GM18508 (cell line): Measurements from ENCODE around the gene TTYH3.
"Not testable (repeated sequence)": the region's sequence is repeated elsewhere in the genome, so short reads cannot be mapped to it uniquely, and the experiment has no call there.

ENCODE experiments used
- ATAC-seq: cut with Tn5 transposase; IDR thresholded peaks from one replicate; pipeline ENCODE4 v1.9.1; 2021; ENCODE audit warnings: moderate number of reproducible peaks; ENCODE audit not compliant: insufficient read depth, unreplicated experiment

TTYH3 gene

GRCh38 chr7:2660359-2661095, 28.7 kb downstream of the TTYH3 start:
- ATAC-seq: no peak

- no peak for ATAC-seq
These were observed 29.3 kb downstream of the TTYH3 start for GRCh38 chr7:2661096-2661449.

- ATAC-seq: no peak
These were observed 30.0 kb downstream of the TTYH3 start for GRCh38 chr7:2661602-2662272.

DNA sequence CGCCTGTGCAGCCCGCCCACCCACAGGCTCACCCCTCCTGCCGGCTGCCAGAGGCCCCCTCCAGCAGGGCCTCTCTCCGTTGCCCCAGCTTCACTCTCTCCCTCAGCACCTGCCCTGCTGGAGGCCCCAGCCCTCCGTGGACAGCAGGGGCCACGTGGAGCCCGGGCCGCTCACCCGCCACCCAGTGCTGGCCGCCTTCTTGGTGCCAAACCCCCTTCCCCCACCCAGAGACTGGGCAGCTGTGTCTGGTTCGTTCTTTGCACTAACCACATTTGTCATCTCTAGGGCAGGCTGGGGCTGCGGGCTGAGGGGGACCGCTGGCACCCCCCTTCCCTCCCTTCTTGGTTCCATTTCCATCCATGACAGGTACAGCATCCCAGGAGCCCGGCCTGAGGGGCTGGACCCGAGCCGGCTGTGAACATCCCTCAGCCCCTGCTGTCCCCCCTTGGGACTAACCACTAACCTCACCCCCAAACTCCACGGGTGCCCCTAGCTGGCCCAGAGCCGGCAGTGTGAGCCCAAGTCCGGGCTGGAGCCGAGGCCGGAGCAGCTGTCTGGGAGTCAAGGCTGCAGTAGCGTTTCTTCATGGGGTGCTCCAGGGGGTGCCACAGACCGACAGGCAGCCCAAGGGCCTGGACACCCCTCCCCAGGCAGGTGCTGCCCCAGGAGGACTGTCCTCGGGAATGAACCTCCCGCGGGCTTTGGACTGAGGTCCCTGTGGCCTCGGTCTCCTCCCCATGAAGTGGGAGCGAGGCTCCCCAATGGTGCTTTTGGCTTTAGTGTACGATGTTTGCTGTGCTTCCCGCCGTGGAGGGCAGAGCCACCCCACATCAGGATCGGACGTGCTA, 30.7 kb downstream of the TTYH3 start:
- no peak for ATAC-seq

- no peak for ATAC-seq
These were observed 31.5 kb downstream of the TTYH3 start for GRCh38 chr7:2663121-2663886.

- ATAC-seq: no peak
These were observed 32.2 kb downstream of the TTYH3 start for GRCh38 chr7:2663960-2664359.

DNA sequence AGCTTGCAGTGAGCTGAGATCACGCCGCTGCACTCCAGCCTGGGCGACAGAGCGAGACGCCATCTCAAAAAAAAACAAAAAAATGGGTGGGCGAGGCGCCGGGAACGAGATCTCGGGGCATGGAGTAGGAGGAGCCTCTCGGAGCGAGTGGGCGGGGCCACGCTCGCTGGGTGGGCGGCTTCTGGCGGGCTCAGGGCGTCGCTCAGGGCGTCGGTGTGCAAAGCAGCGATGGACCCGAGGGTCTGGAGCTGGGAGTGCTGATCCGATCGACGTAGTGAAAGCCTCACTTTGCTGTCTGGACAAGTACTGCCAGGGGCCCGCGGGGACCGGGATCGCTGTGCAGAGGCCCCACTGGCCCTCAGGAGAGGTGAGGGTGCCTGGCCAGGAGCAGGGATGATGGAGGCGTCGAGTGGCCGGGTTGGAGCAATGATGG, 33.6 kb downstream of the TTYH3 start:
- no peak for ATAC-seq

DNA sequence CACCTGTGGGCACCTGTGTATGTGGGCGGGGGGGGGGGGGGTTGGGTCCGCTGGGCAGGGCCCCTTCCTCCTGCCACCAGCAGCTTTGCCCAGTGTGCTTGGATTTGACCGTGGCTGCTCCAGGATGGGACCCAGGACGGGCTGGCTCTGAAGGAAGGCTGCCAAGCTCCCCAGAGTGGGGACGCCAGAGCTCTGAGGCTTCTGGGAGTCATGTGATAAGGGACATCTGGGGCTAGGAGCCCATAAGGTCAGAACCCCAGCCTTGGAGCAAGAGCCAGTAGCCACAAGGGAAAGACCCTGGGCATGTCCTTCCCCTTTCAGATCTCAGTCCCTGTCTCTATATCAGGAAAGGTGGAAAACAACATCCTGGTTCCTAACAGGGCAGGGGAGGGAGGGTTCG, 34.4 kb downstream of the TTYH3 start:
- no peak for ATAC-seq

DNA sequence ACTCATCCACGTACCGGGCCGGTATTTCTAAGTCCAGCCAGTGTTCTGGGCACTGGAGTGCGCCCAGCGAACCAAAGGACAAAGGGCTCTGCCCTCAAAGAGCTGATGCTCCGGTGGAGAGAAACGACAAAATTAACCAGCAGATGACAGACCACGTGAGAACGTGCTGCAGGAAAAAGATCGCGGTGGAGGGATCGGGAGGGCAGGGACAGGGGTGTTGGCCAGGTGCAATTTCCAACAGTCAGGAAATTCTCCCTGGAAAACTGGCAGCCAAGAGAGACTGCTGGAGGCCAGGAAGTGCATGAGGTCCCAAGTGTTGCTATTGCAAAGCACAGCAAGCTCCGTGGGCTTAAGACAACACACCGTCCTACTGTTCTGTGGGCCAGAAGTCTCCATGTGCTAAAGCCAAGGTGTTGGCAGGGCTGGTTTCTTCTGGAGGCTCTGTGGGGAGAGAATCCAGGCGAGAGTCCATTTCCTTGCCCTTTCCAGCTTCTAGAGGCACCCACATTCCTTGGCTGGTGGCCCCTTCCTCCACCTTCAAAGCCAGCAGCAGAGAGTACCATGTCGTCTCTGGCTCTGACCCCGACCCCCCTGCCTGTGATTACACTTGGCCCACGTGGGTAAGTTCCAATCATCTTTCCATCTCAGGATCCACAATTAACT, 34.9 kb downstream of the TTYH3 start:
- no peak for ATAC-seq

DNA sequence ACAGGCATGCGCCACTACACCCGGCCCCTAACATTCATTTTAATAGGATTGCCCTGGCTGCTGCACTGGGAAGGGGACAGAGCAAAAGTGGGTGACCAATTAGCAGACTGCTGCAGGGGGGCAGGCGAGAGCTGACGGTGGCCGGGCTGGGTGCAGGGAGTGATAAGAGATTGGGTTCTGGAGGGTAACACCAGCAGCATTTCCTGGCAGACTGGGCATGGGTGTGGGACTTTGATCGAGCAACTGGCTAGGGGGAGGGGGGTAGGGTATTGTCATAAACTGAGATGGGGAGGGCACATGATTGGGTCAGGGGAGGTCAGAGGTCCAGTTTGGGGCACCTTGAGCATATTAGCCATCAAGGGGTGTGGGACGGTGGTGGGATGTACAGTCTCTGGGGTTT, 36.1 kb downstream of the TTYH3 start:
- no peak for ATAC-seq

- no peak for ATAC-seq
These were observed 36.6 kb downstream of the TTYH3 start for GRCh38 chr7:2668401-2668800.

DNA sequence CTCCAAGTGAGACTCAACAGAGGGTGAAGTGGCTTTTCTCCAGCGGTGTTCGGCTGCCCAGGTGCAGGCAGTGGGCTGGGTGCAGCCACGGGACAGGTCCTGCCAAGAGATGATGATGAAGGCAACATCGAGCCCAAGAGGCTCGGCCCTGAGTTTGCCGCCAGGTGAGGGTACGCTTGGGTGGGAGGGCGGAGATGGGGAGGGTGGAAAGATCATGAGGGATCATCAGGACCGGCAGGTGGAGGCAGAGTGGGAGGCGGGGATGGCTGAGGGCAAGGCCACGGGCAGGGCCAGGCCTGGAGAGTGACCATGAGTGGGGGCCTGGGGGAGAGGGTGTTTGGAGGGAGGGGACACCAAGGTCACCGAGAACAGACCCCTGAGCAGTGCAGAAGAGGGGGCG, 38.4 kb downstream of the TTYH3 start:
- ATAC-seq: no peak

DNA sequence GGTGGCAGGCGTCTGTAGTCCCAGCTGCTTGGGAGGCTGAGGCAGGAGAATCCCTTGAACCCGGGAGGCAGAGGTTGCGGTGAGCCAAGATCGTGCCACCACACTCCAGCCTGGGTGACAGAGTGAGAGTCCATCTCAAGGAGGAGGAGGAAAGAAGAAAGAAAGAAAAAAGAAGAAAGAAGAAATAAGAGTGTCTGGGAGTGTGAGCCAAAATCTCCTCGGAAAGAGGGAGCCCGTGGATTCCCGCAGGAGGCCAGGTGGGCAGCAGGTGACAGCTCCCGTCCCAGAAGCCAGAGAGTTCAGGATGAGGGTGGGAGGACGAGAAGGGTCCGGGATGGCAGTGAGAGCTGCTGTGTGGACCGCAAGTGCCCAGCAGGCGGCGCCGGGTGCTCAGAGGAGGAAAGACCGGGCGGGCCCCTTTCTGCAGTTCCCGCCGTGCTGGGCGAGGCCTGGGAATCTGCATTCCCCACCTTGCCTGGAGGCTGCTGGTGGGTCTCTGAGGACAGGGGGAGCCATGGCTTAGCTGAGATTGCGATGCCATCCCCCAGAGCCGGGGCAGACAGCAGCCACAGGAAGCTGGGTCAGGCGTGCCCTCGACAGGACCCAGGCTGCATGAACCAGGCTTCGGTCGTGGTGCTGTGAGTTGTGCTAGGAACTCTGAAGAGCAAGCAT, 39.1 kb downstream of the TTYH3 start:
- ATAC-seq: no peak

DNA sequence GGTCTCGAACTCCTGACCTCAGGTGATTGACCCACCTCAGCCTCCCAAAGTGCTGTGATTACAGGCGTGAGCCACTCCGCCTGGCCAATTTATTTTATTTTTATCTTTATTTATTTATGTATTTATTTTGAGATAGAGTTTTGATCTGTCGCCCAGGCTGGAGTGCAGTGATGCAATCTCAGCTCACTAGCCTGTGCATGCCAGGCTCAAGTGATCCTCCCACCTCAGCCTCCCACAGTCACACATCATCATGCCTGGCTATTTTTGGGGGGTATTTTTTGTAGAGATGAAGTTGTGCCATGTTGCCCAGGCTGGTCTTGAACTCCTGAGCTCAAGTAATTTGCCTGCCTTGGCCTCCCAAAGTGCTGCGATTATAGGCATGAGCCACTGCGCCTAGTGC, 41.4 kb downstream of the TTYH3 start:
- not testable (repeated sequence) for ATAC-seq

DNA sequence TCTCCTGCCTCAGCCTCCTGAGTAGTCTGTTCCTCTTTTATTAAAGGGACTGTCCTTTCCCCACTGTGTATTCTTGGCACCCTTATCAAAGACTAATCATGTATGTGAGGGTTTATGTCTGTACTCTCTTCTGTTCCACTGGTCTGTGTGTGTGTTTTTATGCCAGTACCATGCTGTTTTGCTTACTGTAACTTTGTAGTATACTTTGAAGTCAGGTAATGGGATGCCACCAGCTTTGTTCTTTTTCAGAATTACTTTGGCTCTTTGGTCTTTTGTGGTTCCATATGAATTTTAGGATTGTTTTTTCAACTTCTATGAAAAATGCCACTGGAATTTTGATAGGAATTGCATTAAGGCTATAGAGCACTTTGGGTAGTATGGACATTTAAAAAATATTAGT, 42.1 kb downstream of the TTYH3 start:
- ATAC-seq: no peak

- no peak for ATAC-seq
These were observed 43.5 kb downstream of the TTYH3 start for GRCh38 chr7:2675256-2675764.

DNA sequence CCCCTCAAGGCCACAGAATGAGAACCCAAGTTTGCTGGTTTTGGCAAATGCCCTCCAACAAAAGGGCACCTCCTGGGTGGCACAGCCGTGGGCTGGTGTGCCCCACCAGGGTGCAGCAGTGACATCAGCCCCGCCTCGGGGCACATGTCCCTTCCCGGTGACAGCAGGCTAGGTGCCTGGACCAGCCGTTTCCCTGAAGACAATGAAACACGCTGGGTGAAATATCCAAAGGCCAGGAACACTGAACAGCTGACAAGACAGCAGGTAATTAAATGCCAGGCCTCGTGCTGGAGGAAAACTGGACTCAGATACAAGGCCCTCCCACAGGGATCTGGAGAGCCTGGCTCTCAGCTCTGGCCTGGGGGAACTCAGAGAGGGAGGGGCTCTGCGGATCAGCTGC, 44.8 kb downstream of the TTYH3 start:
- ATAC-seq: not testable (repeated sequence)

GRCh38 chr7:2678454-2678853, 46.7 kb downstream of the TTYH3 start:
- ATAC-seq: not testable (repeated sequence)
